Pons (tissue), 1 donor: ENCODE results near the gene BICC1.
A peak's percentile ranks its signal among the peaks of the same experiment; 100 is the strongest.

Experiments used
- DNase-seq: peaks from one replicate; pipeline ENCODE4 v3.0.0-alpha.2; 2016; ENCODE audit warnings: low spot score

The BICC1 gene

GRCh38 chr10:58608351-58608750 lies 95.7 kb downstream of the BICC1 start:
- no peak for DNase-seq

- no peak for DNase-seq
Measured at GRCh38 chr10:58608826-58609531, 96.3 kb downstream of the BICC1 start.

GRCh38 chr10:58609532-58610150 lies 97.0 kb downstream of the BICC1 start:
- DNase-seq = no peak

GRCh38 chr10:58615237-58615935 lies 102.7 kb downstream of the BICC1 start:
- no peak for DNase-seq

GRCh38 chr10:58618158-58618676 lies 105.5 kb downstream of the BICC1 start:
- DNase-seq = no peak

DNA sequence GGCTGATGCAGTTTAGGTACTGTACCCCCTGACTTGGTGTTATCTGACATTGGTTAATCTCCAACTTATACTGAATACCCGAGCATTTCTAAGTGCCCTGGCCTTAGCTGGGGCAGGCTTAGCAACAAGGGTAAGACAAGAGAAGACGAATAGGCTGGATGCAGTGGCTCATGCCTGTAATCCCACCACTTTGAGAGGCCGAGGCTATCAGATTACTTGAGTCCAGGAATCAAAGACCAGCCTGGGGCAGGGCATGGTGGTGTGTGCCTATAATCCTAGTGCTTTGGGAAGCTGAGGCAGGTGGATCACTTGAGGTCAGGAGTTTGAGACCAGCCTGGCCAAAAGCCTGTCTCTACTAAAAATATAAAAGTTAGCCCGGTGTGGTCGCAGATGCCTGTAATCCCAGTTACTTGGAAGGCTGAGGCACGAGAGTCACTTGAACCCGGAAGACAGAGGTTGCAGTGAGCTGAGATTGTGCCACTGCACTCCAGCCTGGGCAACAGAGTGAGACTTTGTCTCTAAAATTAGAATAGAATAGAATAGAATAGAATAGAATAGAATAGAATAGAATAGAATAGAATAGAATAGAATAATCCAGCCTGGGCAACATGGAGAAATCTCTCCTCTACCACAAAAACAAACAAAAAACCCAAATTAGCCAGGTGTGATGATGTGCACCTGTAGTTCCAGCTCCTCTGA lies 108.9 kb downstream of the BICC1 start:
- no peak for DNase-seq

- DNase-seq = no peak
Measured at GRCh38 chr10:58622246-58622645, 109.6 kb downstream of the BICC1 start.

DNA sequence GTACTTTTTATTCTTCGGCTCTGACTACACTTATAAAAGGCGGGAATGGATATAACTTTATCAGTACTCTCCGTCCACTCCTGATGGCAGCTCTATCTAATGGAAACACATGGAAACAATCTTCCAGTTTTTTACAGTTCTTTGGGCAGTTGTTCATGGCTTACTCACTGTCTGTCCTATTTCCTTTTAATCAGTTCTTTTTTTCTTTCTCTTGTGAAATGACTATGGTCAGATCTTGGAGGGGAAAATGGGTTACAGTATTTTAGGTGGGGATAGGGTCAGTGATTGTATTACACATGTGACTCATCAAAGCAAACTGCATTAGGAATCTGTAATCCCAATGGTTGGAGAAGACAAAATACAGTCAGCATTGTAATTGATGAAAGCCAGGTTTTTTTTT lies 112.4 kb downstream of the BICC1 start:
- DNase-seq = no peak

DNA sequence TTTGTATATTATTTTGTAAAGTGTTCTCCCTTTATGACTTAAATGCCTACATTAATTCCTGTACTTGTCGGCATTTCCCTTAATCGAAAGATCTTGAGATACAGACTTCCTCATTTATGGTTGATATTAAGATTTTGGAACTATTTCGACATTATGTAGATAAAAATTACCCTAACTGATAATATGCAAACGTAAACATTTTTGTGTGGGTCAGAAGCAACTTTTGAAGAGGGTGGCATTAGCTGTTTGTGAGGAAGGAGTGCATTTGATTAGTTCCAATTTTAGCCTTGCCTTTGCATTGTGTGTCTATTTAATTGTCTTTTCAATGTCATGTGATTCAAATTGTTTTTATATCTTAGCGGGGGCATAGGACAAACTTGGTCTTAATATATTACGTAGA lies 114.7 kb downstream of the BICC1 start:
- DNase-seq = no peak

- DNase-seq = no peak
Measured at GRCh38 chr10:58631715-58632114, 119.0 kb downstream of the BICC1 start.

DNA sequence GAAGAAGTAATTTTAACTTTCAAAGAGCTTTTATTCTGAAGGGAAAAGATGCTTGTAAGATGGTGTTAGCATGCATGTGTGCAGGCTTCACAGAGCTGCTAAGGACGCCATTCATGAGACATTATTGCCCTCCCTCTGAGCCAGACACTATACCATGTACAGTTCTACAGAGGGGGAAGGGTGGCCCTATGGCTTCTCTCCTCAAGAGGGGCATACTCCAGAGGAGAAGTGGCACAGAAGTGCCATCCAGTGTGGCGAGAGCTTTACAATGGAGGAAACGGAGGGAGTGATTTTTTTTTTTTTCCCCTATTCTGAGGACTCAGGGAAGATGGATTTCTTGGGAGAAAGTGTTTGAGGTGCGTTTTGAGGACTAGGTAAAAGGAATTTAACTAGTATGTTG lies 119.5 kb downstream of the BICC1 start:
- no peak for DNase-seq

DNA sequence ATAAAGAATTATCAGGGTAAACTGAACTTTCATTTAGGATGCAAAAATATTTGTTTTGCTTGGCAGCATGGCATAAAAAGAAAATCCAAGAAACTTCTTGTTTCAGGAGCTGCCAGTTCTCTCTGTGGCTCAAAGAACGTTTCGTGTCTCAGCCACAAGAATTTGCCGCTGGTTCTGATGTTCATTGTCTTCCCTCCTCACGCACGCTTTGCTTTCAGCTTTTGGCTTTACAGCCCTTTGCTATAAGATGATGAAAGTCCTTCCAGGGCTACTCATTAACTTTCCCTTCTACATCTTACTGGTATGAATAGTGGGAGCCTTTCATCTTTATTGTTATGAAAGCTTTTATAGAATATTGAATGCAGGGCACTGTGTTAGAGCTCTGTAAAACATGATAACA lies 124.7 kb downstream of the BICC1 start:
- DNase-seq = no peak

- DNase-seq = no peak
Measured at GRCh38 chr10:58638388-58638787, 125.7 kb downstream of the BICC1 start.

GRCh38 chr10:58641095-58641531 lies 128.4 kb downstream of the BICC1 start:
- DNase-seq = peak; percentile 3

DNA sequence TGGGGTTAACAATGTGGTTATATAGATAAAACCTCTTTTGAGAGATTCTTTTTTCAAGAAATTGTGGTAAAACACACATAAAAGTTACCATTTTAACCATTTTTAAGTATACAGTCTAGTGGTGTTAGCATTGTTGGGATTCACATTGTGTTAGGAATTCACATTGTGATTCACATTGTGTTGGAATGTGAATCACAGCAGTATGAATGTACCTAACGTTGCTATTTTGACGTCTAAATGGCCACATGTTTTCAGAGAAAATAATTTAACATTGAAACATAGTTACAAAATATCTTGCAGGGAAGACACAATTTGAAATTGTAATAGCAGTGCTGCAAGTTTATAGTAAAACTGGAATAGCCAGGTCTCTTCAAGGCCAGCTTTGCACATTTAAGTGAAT lies 129.0 kb downstream of the BICC1 start:
- DNase-seq = no peak

DNA sequence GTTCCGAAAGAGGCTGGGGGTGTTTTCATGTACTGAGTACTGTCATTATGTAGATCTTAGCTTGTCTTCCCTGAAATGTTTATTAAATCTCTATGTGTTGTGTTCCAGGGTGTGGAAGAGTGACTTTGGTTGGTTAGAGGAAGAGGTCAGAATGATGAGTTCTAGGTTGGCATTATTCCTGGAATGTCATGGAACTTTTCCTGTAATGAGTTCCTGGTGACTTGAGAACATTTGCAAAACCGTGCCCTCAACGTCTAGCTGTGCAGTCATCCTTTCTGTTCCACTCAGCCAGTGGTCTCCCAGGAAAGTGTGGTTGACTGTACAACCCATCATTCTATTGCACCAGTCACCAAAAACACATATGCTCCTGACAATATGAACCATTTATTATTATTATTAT lies 129.6 kb downstream of the BICC1 start:
- DNase-seq = no peak

- DNase-seq = no peak
Measured at GRCh38 chr10:58642916-58643428, 130.3 kb downstream of the BICC1 start.

DNA sequence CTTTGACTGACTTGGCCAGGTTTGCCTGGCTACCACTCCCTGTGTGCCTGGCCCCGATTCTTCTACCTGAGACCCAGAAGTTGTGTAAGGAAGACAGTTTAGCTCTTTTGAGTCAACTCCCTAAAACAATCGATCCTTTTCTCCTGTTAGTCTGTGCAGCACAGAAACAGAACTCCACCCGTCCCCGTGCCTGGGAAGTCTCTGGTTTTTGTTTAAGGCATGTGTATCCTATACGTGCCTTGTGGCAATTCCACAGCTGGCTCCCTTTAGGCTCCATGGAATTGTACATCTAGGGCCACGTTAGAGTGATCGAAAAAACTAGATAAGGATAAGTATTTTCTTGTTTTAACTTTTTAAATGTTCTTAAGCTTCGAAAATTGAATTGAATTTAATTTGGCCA lies 131.6 kb downstream of the BICC1 start:
- DNase-seq = no peak

DNA sequence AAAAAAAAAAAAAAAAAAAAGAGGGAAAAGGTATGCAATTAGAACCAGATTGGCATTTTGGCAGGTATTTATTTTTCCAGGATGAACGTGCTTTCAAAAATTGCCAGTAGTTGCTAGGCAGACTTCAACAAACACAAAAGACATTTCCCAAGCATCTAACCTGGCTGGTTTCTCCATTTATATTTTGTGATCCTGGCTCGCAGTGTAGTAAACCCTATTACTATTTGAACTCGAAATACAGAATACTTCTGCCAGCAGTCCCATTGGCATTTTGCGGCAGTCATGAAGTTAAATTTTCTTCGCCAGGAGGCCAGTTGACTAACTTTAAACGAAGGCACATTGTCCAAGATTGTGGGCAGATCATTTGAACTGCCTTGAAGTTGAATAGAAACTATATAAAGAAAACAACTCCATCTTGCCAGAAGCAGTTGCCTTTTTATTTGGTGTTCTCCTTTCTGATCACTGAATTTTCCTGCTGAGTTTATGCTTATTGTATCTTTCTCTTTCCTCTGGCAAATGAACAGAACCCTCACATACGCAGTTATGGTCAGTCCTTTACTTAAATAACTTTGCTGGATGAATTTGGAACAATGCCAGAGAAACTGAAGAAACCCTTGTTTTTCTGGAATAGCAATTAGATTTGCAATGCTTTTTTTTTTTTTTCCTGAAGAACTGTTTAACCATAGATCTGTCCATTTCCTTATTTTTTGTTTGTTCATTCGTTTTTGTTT lies 132.9 kb downstream of the BICC1 start:
- no peak for DNase-seq

DNA sequence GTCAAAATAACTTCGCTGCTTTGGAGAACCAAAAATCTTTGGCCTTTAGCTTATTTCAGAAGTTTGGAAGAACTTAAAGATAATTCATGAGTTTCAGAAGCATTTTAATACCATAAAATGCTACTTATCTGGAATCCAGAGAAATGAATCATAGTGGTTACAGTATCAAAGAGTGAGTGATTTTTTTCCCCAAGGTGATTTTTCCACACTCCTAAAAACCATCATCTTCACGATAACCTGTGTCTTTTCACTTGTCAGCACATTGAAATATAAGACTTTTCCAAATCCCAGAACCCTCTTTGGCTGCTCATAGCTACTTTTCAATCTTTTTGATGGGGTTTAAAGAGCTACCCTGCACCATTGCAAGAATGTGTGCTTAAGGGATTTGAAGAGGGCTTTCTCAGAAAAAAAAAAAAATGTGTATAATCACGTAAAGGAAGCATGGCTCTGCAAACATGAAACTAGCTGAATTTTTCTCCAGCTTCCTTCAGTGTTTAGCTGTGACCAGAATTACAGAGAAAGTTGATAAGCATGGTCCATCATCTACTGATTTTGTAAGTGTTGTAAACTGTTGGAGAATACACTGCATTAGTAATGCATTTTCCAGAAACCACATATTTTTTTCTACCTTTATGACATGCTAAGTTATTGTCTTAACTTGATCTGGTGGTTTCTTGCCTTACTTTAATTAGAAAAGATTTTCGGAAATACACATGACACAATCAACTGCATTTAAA lies 134.9 kb downstream of the BICC1 start:
- DNase-seq = no peak

DNA sequence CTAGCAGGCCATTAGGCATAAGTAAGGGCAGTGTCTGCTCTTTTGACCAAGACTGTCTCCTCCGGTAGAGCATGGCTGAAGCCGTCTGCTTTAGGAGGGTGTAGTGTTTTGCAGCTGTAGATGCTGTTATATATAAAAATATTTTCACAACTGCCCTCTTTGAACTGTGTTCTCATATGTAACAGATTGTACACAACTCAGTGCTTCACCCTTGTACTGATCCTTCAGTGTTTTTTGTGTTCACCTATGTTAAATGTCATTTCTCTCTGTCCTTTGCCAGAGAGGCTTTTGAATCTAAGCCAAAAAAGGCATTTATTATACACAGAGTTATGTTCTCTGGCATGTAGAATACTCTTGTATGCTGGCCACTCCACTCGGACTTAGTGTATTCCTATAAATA lies 135.5 kb downstream of the BICC1 start:
- no peak for DNase-seq
